GM23338 (cell line): ENCODE measurements around the gene BLM. TPM values are rescaled to one million over a fixed set of nuclear protein-coding genes. Genes with fewer than 3 reads are reported as not detected.

ENCODE experiments used
- ATAC-seq: fragments of 200-7000 bp; cut with Tn5 transposase; 3 replicates; pipeline ENCODE4 v1.9.1; 2020
- DNase-seq: peaks from one replicate; pipeline ENCODE4 v3.0.0-alpha.2; 2015; ENCODE audit warnings: low spot score
- H2AFZ ChIP-seq: fragments of 200-600 bp; sonication (generic); 2 replicates; pipeline ENCODE4 v1.8.0; 2016; ENCODE audit warnings: antibody characterized with exemption, mild to moderate bottlenecking, moderate library complexity
- H3F3A ChIP-seq: fragments of 200-600 bp; sonication (generic); replicated peaks from 2 replicates; pipeline ENCODE4 v1.8.0; 2017; ENCODE audit warnings: antibody characterized with exemption, mixed run types, low read depth
- H3K27ac ChIP-seq: fragments of 200-600 bp; sonication (generic); 2 replicates; pipeline ENCODE4 v1.6.1; 2016; ENCODE audit warnings: low read depth
- H3K27me3 ChIP-seq: fragments of 200-600 bp; sonication (generic); 2 replicates; pipeline ENCODE4 v1.8.0; 2016; ENCODE audit warnings: mild to moderate bottlenecking, mixed run types, moderate library complexity; ENCODE audit not compliant: insufficient read depth
- H3K36me3 ChIP-seq: fragments of 200-600 bp; sonication (generic); 2 replicates; pipeline ENCODE4 v1.8.0; 2016; ENCODE audit warnings: mild to moderate bottlenecking; ENCODE audit not compliant: insufficient read depth
- H3K4me1 ChIP-seq: fragments of 200-600 bp; sonication (generic); 2 replicates; pipeline ENCODE4 v1.8.0; 2016; ENCODE audit warnings: mild to moderate bottlenecking, moderate library complexity; ENCODE audit not compliant: insufficient read depth
- H3K4me2 ChIP-seq: fragments of 200-600 bp; sonication (generic); 2 replicates; pipeline ENCODE4 v1.7.1; 2017; ENCODE audit warnings: mixed run types
- H3K4me3 ChIP-seq: fragments of 200-600 bp; sonication (generic); 2 replicates; pipeline ENCODE4 v1.6.1; 2016; ENCODE audit warnings: mixed run types
- H3K79me2 ChIP-seq: fragments of 200-600 bp; sonication (generic); replicated peaks from 2 replicates; pipeline ENCODE4 v1.8.0; 2017; ENCODE audit warnings: mild to moderate bottlenecking; ENCODE audit not compliant: insufficient read depth
- H3K9me2 ChIP-seq: fragments of 200-600 bp; sonication (generic); 2 replicates; pipeline ENCODE4 v1.8.0; 2017; ENCODE audit not compliant: insufficient read depth
- H4K20me1 ChIP-seq: fragments of 200-600 bp; sonication (generic); replicated peaks from 2 replicates; pipeline ENCODE4 v1.8.0; 2017; ENCODE audit warnings: mild to moderate bottlenecking; ENCODE audit not compliant: insufficient read depth
- H3K27ac Mint-ChIP-seq: 2 replicates; pipeline ENCODE4 v1.8.0; 2020; ENCODE audit warnings: inconsistent platforms, mild to moderate bottlenecking, moderate library complexity, mixed read lengths
- H3K27me3 Mint-ChIP-seq: 3 replicates; pipeline ENCODE4 v1.8.0; 2022; ENCODE audit warnings: low read depth, mild to moderate bottlenecking, moderate library complexity, mixed read lengths, inconsistent platforms; ENCODE audit not compliant: insufficient read depth, poor library complexity
- H3K36me3 Mint-ChIP-seq: 3 replicates; pipeline ENCODE4 v1.8.0; 2021; ENCODE audit warnings: low read depth, mild to moderate bottlenecking, inconsistent platforms, moderate library complexity, mixed read lengths
- H3K4me1 Mint-ChIP-seq: 3 replicates; pipeline ENCODE4 v1.8.0; 2020; ENCODE audit warnings: mild to moderate bottlenecking, inconsistent platforms, mixed read lengths
- H3K4me3 Mint-ChIP-seq: 3 replicates; pipeline ENCODE4 v1.8.0; 2021; ENCODE audit warnings: moderate library complexity, mild to moderate bottlenecking, inconsistent platforms, mixed read lengths
- H3K9me3 Mint-ChIP-seq: 3 replicates; pipeline ENCODE4 v1.8.0; 2020; ENCODE audit warnings: moderate library complexity, mild to moderate bottlenecking, inconsistent platforms, mixed read lengths
- CREB1 ChIP-seq: fragments of 250-450 bp; sonication (Bioruptor Pico); IDR thresholded peaks from 2 replicates; pipeline ENCODE4 v1.5.0; 2020; ENCODE audit warnings: low read depth, mild to moderate bottlenecking, moderate library complexity
- CTCF ChIP-seq, 2 experiments: fragments of 200-600 bp in 1 of 2; sonication (generic) in 1 of 2; conservative IDR thresholded peaks; 2 replicates each; pipeline versions ENCODE4 v1.5.1 to v1.6.1; 2016 to 2017; ENCODE audit warnings: antibody characterized with exemption in 2 of 2, low read depth in 2 of 2, mild to moderate bottlenecking in 2 of 2, moderate library complexity in 1 of 2
- ETS1 ChIP-seq: IDR thresholded peaks from 2 replicates; pipeline ENCODE4 v1.6.1; 2016; ENCODE audit warnings: antibody characterized with exemption
- EZH2 ChIP-seq: fragments of 200-600 bp; sonication (generic); IDR thresholded peaks from one replicate; pipeline ENCODE4 v1.8.0; 2017; ENCODE audit warnings: antibody characterized with exemption, mild to moderate bottlenecking, low read depth; ENCODE audit not compliant: unreplicated experiment
- EZH2phosphoT487 ChIP-seq: fragments of 200-600 bp; sonication (generic); IDR thresholded peaks from one replicate; pipeline ENCODE4 v1.8.1; 2018; ENCODE audit warnings: antibody characterized with exemption; ENCODE audit not compliant: unreplicated experiment
- JUNB ChIP-seq: IDR thresholded peaks from one replicate; pipeline ENCODE4 v1.6.1; 2016; ENCODE audit warnings: antibody characterized with exemption; ENCODE audit not compliant: unreplicated experiment
- NANOG ChIP-seq: IDR thresholded peaks from 2 replicates; pipeline ENCODE4 v1.6.1; 2016; ENCODE audit warnings: antibody characterized with exemption, borderline replicate concordance
- POLR2AphosphoS5 ChIP-seq: IDR thresholded peaks from 2 replicates; pipeline ENCODE4 v1.6.1; 2016; ENCODE audit warnings: antibody characterized with exemption, low read depth
- STAT1 ChIP-seq: IDR thresholded peaks from one replicate; pipeline ENCODE4 v1.6.1; 2016; ENCODE audit warnings: antibody characterized with exemption; ENCODE audit not compliant: unreplicated experiment
- ZNF114 ChIP-seq: fragments of 250-450 bp; sonication (Bioruptor Pico); IDR thresholded peaks from 2 replicates; pipeline ENCODE4 v1.5.0; 2020; ENCODE audit warnings: mild to moderate bottlenecking, moderate library complexity
- ZNF331 ChIP-seq: fragments of 250-450 bp; sonication (Bioruptor Pico); IDR thresholded peaks from 2 replicates; pipeline ENCODE4 v1.5.0; 2020; ENCODE audit warnings: low read depth, mild to moderate bottlenecking, moderate library complexity
- ZNF462 ChIP-seq: fragments of 250-450 bp; sonication (Bioruptor Pico); IDR thresholded peaks from 2 replicates; pipeline ENCODE4 v1.5.0; 2020; ENCODE audit warnings: mild to moderate bottlenecking, moderate library complexity
- polyA plus RNA-seq: library from polyadenylated mRNA; unstranded; fragments of >200 nt; fragmentation: Nextera tagmentation; extraction: Ambion mirVana; gene quantifications from 2 replicates; pipeline ENCODE4 v1.2.1, GENCODE V29; 2016
- total RNA-seq: library from RNA; depleted of rRNA; stranded (reverse); fragments of >200 nt; shearing (Covaris generic); gene quantifications from 2 replicates; pipeline ENCODE4 v1.2.3, GENCODE V29; 2014

Gene BLM
- total and polyA plus RNA-seq, 2 experiments from 2014 or later, result 43.1 to 43.3 TPM

GRCh38 chr15:90674476-90674875 lies 42.7 kb upstream of the BLM start:
- Histone ChIP-seq H3K27me3 (no peaks in the 10 kb centered on the region), H3K27ac (no peak overlapping the region), H3K4me2 (no peak overlapping the region), H3K79me2 (no peaks in the 10 kb centered on the region), H3K9me2 (0 out of 2 replicates have a peak, but pooled peaks cover 5% of the 10 kb centered on the region), H2AFZ (no peak overlapping the region), H3F3A (no peaks in the 10 kb centered on the region), H3K4me3 (no peak overlapping the region), H4K20me1 (no peaks in the 10 kb centered on the region), H3K4me1 (no peaks in the 10 kb centered on the region), H3K36me3 (no peaks in the 10 kb centered on the region)
- Mint-ChIP-seq H3K4me3 (no peak overlapping the region), H3K27me3 (peaks cover 9% of the 10 kb centered on the region), H3K27ac (no peak overlapping the region), H3K9me3 (no peaks in the 10 kb centered on the region), H3K36me3 (no peaks in the 10 kb centered on the region), H3K4me1 (no peaks in the 10 kb centered on the region; the same call in 2 of the 3 replicates)
- TF ChIP-seq NANOG, result no peak
- ATAC-seq (no peak), DNase-seq (no peak)

- Histone ChIP-seq H4K20me1 (no peaks in the 10 kb centered on the region), H3K4me2 (no peak overlapping the region), H3K9me2 (0 out of 2 replicates have a peak, but pooled peaks cover 5% of the 10 kb centered on the region), H3K27ac (0 out of 2 replicates have a peak overlapping the region, but pooled peaks have one; percentile 19), H3F3A (no peaks in the 10 kb centered on the region), H2AFZ (no peak overlapping the region), H3K27me3 (no peaks in the 10 kb centered on the region), H3K4me3 (no peak overlapping the region), H3K36me3 (no peaks in the 10 kb centered on the region), H3K4me1 (no peaks in the 10 kb centered on the region), H3K79me2 (no peaks in the 10 kb centered on the region)
- Mint-ChIP-seq H3K4me3 (no peak overlapping the region), H3K36me3 (no peaks in the 10 kb centered on the region), H3K9me3 (no peaks in the 10 kb centered on the region), H3K27ac (no peak overlapping the region), H3K27me3 (peaks cover 9% of the 10 kb centered on the region), H3K4me1 (no peaks in the 10 kb centered on the region; the same call in 2 of the 3 replicates)
- ATAC-seq, result no peak
- DNase-seq, result no peak
- TF ChIP-seq CREB1 (no peak), ZNF114 (CRISPR knock-in tag) (no peak), POLR2AphosphoS5 (no peak), ZNF462 (CRISPR knock-in tag) (no peak), EZH2 (no peak), ZNF331 (CRISPR knock-in tag) (no peak), CTCF (conservative IDR thresholded peaks at IDR 0.05; ENCODE audit: low read depth in 2 of 2) (no peak), EZH2phosphoT487 (no peak), ETS1 (no peak), STAT1 (no peak), JUNB (no peak)
These were observed 41.7 kb upstream of the BLM start for GRCh38 chr15:90675464-90675863.
